GM20000 (cell line): Measurements from ENCODE around the gene KLHDC4.

Experiments used
- DNase-seq: peaks from one replicate; pipeline ENCODE4 v3.0.0; 2012; ENCODE audit warnings: low spot score
- TF ChIP-seq, protein P1 (sequence below): IDR thresholded peaks from 2 replicates; pipeline ENCODE4 v1.5.1; 2012; ENCODE audit warnings: mild to moderate bottlenecking, control low read depth; ENCODE audit errors: extremely low read depth, missing control alignments

The KLHDC4 gene

DNA sequence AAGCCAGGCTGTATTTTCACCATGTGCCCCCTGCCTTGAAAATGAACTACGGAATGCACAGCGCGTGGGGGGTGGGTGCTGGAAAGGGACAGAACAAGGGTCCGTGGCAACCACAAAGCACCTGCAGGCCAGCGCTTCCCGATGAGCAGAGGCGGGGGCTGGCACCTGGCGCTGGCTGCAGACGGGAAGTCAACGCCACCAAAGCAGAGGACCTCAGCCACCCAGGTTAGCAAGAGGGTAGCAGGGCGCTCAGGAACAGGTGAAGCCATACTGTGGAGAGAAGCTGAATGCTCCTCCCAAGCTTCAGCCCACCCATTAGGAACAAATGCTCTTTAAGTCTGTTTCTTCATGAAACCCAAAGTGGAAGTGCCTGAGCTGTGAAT lies 64.7 kb downstream of the KLHDC4 start:
- DNase-seq: peak; percentile 53
- TF ChIP-seq, protein P1, sequence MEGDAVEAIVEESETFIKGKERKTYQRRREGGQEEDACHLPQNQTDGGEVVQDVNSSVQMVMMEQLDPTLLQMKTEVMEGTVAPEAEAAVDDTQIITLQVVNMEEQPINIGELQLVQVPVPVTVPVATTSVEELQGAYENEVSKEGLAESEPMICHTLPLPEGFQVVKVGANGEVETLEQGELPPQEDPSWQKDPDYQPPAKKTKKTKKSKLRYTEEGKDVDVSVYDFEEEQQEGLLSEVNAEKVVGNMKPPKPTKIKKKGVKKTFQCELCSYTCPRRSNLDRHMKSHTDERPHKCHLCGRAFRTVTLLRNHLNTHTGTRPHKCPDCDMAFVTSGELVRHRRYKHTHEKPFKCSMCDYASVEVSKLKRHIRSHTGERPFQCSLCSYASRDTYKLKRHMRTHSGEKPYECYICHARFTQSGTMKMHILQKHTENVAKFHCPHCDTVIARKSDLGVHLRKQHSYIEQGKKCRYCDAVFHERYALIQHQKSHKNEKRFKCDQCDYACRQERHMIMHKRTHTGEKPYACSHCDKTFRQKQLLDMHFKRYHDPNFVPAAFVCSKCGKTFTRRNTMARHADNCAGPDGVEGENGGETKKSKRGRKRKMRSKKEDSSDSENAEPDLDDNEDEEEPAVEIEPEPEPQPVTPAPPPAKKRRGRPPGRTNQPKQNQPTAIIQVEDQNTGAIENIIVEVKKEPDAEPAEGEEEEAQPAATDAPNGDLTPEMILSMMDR: no peak

DNA sequence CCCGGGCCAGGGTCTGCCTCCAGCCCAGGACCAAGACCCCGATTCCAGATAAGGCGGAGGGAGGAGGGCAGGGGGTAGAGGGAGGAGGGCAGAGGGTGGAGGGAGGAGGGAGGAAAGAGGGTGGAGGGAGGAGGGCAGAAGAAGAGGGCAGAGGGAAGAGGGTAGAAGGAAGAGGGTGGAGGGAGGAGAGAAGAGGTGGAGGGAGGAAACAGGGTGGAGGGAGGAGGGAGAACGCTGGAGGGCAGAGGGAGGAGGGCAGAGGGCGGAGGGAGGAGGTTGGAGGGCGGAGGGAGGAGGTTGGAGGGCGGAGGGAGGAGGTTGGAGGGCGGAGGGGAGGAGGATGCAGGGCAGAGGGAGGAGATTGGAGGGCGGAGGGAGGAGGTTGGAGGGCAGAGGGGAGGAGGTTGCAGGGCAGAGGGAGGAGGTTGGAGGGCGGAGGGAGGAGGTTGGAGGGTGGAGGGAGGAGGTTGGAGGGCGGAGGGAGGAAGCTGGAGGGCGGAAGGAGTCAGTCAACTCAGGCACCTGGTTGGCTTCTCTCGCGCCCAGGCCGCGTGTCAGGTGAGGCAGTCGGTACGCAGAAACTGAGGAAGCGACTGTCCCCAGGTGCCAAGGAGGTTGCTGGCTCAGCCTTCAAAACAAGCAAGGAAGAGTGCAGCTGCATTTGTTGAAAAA lies 65.2 kb downstream of the KLHDC4 start:
- no peak for DNase-seq
- TF ChIP-seq, protein P1: no peak

DNA sequence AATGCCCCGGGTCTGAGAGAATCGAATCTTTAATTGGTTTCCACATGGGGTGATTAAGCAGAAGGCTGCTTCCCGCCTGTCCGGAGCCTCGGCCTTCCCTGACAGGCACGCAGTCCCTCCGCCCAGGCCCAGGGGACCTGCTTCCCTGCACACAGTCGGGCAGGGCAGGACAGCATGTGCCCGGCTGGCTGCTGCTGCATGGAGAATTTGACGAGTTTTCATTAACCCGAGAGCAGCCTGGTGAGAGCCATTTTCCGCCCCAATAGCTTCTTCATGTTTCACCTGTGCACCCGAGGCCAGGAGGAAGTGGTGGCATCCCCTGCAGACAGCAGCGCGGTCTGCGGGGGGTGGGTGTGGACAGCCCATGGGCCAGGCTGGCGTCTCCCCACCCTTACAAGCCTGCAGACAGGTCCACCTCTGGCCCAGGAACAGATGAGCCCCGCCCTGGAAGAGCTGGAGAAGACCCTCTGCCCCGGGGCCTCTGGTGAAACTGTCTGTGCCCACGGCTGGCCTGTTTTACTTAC lies 67.0 kb downstream of the KLHDC4 start:
- DNase-seq: peak; percentile 71
- TF ChIP-seq, protein P1: no peak

DNA sequence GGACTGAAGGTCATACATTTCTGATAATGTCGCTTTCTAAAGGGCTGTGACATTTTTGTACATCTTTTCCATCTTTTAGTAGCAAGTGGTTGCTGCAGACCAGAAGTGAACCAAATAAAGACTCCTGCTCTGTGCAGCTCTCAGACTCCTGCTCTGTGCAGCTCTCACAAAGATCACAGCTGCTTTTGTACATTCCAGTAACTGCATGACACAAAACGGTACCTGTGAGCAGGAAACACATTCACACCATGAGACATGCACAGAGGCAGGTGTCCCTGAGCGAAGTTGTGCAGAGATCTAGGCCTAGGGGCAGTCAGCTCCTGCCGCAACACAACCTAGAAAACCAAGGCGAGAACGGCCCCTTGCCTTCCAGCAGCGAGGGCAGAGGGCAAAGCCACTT lies 67.5 kb downstream of the KLHDC4 start:
- peak; percentile 90 for DNase-seq
- TF ChIP-seq, protein P1: no peak

DNA sequence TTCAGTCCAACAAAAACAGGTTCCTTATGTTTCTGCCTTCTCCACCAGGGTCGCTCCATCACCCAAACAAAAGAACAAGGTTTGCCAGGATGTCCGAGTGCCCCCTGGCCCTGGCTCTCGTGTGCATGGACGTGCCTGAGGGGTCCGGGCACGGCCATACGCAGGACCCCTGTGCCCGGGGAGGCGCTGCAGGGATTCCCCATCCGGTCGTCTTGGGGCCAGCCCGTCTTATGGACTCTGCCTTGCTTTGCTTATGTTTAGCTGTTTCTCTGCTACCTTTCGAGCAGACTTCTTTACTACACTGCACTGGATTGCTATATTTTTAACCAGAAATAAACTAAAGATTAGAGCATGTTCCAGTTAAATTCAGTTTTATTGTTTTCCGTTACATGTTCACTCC lies 68.0 kb downstream of the KLHDC4 start:
- TF ChIP-seq, protein P1: no peak
- DNase-seq: peak; percentile 51

DNA sequence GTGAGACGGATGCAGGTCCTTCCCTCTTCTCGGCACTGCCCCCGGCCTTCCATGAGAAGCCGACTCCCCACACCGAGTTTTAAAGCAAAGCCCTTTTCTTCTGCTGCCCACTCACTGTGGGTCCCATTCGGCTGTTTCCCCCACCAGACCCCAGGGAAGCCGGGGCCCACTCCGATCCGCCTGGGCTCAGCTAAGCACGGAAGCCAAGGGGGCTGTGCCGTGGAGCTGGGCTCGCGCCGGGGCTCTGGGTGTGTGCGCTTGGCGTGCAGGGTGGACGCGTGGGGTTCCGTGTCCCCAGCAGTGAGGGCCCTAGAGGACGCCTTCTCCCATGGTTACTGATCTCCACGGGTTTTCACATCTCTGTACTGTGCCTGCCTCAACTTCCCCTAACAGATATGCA lies 68.5 kb downstream of the KLHDC4 start:
- TF ChIP-seq, protein P1: no peak
- DNase-seq: no peak

DNA sequence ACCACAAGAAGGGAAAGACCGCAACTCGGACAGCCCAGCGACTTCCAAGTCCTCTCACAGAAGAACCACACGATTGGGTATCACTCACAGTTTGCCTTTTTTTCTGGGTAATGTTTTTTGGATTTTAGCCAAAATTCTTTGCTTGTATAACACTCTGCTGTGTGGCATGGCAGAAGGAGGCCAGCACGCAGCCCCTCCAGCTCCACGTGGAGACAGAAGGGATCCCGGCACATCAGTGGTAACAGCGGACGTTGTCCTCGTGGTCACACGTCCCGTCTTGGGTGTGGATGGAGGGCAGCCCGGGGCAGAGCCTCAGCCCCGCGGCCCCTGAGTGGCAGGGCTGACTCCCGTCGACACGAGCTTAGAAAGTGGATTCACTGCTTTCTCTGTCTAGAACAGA lies 69.1 kb downstream of the KLHDC4 start:
- TF ChIP-seq, protein P1: no peak
- DNase-seq: no peak
